PC-3 (cell line): Measurements from ENCODE around the gene ARF4.

Experiments
- EZH2 ChIP-seq: fragments of 300-600 bp; sonication (generic); IDR thresholded peaks from one replicate; pipeline ENCODE4 v1.6.1; 2017; ENCODE audit warnings: antibody characterized with exemption, mild to moderate bottlenecking, low read length; ENCODE audit not compliant: unreplicated experiment
- EZH2phosphoT487 ChIP-seq: fragments of 300-600 bp; sonication (generic); IDR thresholded peaks from 2 replicates; pipeline ENCODE4 v1.6.1; 2018; ENCODE audit warnings: mild to moderate bottlenecking, antibody characterized with exemption, low read length, borderline replicate concordance
- TF ChIP-seq, protein P1 (sequence below): fragments of 300-600 bp; sonication (generic); conservative IDR thresholded peaks from 2 replicates; pipeline ENCODE4 v1.5.1; 2017; ENCODE audit warnings: antibody characterized with exemption, low read depth, mild to moderate bottlenecking, low read length

DNA sequence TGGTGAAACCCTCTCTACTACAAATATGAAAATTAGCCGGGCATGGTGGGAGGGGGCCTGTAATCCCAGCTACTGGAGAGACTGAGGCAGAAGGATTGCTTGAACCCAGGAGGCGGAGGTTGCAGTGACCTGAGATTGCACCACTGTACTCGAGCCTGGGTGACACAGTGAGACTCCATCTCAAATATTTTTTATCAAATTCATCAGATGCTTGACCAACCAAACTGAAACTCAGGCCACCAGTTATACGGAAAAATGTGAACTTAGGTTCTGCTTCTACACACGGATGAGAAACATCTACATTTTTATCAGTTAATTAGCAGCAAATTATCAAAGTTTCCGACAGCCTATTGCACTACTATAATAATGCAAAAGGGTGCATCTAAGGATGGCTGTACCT is 4.8 kb downstream of the ARF4 start:
- TF ChIP-seq EZH2phosphoT487, result no peak
- TF ChIP-seq, protein P1, sequence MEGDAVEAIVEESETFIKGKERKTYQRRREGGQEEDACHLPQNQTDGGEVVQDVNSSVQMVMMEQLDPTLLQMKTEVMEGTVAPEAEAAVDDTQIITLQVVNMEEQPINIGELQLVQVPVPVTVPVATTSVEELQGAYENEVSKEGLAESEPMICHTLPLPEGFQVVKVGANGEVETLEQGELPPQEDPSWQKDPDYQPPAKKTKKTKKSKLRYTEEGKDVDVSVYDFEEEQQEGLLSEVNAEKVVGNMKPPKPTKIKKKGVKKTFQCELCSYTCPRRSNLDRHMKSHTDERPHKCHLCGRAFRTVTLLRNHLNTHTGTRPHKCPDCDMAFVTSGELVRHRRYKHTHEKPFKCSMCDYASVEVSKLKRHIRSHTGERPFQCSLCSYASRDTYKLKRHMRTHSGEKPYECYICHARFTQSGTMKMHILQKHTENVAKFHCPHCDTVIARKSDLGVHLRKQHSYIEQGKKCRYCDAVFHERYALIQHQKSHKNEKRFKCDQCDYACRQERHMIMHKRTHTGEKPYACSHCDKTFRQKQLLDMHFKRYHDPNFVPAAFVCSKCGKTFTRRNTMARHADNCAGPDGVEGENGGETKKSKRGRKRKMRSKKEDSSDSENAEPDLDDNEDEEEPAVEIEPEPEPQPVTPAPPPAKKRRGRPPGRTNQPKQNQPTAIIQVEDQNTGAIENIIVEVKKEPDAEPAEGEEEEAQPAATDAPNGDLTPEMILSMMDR, result no peak
- no peak for TF ChIP-seq EZH2
